GM18907 (cell line): Measurements from ENCODE around the gene KLHL28.

ENCODE experiments used
- ATAC-seq: cut with Tn5 transposase; IDR thresholded peaks from one replicate; pipeline ENCODE4 v1.9.1; 2021; ENCODE audit warnings: mild to moderate bottlenecking, moderate library complexity; ENCODE audit not compliant: unreplicated experiment

Gene KLHL28

DNA sequence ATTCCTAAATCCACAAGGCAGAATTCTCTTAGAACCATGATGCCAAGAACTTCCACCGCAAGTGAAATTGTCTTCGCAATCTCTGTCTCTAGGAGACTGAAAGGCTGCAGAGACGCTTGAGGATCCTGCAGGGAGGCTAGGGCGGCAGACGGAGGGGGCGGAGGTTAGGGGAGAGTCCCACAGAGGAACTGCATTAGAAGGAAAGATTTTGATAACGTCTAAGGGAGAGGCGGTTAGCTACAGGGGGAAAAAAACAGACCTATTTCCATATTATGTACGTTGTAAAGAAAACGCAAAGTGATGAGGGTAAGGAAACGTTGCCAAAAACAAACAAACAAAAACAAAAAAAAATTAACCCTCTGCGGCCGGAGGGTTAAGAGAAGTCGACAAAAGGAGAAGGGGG lies 595 bp downstream of the KLHL28 start:
- ATAC-seq, result peak; percentile 25

DNA sequence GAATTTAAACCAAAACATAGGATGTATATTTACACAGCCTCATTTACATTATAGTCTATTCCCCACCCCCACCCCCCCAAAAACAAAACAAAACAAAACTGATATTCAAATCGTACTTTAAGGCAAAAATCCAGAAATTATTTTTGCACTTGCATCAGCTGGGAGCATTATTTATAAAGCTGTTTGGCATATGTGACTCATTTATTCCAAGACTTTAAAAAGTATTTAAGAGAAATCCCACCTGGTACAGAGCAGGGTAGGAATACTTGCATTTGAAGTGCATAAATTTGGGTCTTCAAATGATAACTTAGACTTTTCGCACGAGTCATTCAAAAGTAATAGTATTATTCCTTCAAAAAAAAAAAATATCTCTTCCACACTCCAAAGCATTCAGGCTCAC lies 1.1 kb downstream of the KLHL28 start:
- no peak for ATAC-seq

DNA sequence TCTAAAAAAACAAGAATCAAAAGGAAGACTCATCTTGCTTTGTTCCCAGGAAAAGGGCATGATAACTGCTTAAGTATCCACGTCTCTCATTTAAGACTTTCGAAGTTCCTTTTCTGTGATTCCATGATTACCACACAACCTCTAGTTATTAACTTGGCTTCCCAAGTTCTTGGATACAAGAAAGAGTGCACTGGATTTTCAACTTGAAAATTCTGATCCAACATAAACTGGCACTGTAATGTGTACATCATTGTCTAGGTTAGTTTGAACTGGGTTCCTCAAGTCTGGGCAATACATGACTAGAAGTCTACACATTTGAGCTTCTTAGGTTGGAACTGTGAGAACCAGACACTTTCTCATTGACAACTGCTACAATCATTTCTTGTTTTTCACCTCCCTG lies 1.6 kb downstream of the KLHL28 start:
- ATAC-seq, result no peak

DNA sequence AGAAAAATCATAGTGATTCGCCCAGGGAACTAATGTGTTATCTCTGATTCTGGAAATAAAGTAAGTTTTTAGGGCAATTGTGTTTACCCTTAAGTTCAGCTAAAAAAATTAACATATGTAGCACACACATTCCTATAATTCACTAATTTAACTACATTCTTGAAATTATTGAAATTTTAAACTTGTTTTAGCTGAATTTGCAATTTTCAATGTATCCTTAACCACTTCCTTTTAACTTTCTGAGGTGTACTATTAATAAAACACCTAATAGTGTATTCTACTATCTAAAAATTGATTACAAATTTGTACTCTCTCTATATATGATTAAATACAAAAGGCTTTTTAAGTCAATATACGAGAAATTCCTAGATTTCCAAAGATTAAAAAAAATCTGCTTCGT lies 2.2 kb downstream of the KLHL28 start:
- ATAC-seq, result no peak

DNA sequence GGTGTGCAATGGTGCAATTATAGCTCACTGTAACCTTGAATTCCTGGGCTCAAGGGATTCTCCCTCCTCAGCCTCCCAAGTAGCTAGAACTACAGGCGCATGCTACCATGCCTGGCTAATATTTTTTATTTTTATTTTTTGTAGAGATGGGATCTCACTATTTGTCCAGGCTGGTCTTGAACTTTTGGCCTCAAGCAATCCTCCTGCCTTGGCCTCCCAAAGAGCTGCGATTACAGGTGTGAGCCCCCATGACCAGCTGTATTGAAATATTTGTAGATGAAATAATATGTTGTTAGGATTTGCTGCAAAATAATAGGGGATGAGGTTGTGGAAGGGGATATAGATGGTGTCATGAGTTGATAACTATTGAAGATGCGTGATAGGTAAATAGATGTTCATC lies 4.9 kb downstream of the KLHL28 start:
- no peak for ATAC-seq

DNA sequence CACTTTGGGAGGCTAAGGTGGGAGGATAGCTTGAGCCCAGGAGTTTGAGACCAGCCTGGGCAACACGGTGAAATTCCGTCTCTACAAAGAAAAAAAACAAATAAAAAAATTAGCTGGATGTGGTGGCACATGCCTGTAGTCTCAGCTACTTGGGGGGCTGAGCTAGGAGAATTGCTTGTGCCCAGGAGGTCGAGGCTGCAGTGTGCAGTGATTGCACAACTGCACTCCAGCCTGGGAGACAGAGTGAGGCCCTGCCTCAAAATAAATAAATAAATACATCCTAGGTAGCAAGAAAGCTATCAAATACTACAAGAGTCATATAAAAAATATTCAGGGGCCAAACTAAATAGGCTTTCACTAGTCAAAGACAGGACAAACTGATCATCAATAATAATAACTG lies 6.2 kb downstream of the KLHL28 start:
- ATAC-seq, result no peak

DNA sequence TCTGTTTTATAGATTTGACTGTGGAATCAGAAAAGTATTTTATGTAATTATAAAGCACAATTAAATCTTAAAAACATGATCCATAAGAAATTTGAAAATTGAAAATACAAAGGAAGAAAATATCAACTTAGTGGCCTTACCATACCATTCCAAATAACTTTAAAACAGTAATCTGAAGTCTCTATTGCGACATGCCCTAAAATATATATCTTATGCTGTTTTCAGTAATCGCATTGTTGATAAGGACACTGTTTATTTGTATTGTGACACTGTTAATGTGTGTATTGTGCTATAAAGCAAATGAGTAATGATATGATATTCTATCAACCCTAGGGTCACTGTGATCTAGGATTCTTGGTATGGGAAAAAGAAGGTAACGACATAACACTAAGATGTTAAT lies 7.0 kb downstream of the KLHL28 start:
- ATAC-seq, result no peak

DNA sequence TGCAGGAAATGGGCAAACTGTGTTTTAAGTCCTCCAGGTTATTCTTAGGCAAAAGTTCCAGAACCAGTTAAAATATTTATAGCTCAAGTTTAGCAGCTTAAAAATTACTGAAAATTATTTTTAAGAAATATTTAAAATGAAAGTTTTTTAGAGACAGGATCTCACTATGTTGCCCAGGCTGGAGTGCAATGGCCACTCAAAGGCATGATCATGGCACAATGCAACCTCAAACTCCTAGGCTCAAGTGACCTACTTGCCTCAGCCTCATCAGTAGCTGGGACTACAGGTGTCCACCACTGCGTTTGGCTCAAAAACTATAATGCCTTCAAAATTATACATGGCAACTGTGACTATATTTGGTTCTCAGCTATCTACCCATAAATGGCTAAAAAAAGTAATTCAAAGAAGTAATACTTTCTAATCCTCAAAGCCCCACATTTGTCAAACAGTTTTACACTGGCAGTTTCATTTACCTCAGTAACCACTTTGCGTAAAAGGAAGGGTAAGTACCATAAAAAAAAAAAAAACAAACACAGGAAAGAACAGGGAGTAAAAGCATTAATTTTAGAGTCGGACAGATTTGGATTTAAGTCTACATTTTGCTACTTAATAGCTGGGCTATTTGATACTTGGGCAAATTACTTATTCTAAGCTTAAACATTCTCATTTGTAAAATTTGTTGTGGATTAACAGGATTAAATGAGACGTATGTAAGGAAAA lies 9.2 kb downstream of the KLHL28 start:
- ATAC-seq, result no peak

DNA sequence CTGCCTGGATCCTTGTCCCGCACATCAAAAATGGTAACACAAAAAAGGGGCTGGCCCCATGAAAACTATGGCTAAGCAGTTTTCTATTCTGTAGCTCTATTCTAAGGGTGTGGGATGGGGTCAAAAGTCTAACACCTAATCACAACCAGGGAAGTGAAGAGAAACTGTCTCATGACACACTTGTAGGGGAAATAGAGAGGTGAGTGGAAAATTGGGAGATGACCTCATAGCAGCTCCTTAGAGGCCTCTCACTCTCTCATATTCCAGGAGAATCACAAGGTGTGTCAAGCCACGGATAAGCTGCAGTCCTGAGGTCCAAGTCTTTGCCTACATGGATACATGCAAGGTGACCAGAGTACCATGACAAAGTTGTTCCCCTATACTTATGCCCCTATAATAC lies 10.7 kb downstream of the KLHL28 start:
- ATAC-seq, result no peak

DNA sequence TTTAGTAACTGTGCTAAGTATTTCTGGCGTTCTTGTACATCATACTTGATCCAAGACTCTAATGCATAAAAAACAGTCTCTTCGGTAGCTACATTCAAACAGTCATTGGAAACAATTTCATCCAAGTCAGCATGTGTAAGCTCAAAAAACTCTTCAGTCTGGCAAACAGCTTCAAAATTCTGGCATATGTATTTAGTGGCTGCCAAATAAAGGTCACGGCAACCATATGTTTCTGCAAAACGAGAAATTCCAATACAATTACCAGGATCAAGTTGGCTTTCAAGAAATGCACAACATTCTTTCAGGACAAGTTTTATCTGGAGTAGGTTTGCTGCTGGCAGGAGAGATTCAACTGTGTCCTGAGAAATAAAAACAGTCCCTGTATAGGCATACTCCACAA lies 16.5 kb downstream of the KLHL28 start:
- no peak for ATAC-seq

DNA sequence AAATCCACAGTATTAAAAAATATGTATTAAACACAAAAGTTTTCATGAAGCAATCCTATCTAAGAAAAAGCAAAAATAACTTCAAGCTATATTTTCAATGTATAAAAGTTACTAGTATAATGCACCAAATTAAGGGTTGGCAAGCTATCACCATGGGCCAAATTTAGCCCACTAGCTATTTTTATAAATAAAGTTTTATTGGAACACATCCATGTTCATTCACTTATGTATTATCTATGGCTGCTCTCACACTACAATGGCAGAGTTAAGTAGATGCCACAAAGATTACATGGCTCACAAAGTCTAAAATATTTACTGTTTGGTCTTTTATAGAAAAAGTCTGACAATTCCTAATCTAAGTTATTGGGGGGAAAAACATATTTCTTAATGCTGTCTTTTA lies 17.6 kb downstream of the KLHL28 start:
- no peak for ATAC-seq

DNA sequence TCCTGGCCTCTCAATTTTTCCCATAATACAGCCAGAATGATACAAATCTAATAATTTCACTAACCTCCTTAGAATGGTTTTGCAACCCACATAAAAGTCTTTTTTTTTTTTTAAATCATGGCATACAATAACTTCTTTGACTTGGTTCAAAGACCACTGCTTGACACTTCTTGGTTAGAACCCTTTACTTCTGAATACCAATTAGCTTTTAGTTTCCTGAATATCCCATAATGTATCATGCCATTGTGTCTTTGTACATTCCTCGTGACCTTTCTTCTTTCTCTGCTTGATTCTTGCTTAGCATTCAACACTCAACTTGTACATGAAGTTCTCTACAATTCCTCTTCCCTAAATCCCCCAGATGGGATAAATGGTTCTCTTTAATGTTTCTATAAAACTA lies 19.3 kb downstream of the KLHL28 start:
- ATAC-seq, result no peak

DNA sequence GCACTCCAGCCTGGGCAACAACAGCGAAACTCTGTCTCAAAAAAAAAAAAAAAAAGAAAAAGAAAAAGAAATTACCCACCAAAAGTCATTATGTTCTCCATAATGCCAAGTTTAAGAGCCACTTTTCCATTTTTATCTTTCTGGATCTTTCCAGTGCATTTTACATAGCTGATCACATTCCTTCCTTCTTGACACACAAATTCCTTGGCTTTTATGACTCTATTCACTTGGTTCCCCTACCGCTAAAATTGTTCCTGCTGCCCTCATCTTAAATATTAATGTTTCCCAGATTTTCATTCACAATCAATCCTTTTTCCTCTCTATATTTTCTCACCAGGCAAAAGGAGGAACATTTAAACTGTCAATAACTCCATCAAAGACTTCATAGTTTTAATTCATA lies 20.2 kb downstream of the KLHL28 start:
- no peak for ATAC-seq

DNA sequence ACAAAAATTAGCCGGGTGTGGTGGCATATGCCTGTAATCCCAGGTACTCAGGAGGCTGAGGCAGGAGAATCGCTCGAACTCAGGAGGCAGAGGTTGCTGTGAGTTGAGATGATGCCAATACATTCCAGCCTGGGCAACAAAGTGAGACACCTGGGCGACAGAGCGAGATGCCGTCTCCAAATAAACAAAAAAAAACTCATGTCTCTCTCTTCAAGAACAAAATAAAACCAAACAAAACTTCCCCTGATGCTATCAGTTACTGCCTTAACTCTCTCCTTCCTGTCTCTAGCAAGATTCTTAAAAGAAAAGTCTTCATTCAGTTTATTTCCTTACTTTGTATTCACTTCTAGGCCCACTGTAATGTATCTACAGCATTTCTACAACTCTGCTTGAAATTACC lies 20.8 kb downstream of the KLHL28 start:
- no peak for ATAC-seq

DNA sequence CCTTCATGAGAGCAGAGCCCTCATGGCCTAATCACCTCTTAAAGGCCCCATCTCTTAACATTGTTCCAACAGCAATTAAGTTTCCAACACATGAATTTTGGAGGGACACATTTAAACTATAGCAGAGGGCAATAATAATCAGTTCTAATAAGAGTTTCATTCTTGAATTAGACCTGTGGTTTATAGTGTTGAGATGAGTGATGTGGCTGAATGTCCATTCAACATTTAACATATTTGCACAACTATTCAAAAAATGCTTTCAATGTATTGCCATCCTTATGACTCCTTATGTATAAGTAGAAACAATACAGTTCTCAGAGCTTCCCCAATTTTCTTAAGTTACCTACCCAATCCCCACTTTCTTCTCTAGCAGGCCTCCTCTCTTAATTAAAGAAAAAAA lies 21.5 kb downstream of the KLHL28 start:
- no peak for ATAC-seq

DNA sequence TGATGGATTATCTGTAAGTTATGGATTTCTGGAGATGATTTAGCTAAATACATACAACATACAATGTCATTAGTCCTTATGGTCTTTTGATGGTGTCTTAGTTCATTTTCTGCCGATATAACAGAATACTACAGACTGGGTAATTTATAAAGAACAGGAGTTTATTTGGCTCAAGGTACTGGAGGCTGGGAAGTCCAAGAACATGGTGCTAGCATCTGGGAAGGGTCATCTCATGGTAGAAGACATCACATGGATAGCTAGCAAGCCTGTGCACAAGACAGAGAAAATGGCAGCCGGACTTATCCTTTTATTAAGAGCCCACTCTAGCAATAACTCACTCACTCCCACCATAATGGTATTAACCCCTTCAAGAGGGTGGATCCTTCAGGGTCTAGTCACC lies 24.2 kb downstream of the KLHL28 start:
- no peak for ATAC-seq

DNA sequence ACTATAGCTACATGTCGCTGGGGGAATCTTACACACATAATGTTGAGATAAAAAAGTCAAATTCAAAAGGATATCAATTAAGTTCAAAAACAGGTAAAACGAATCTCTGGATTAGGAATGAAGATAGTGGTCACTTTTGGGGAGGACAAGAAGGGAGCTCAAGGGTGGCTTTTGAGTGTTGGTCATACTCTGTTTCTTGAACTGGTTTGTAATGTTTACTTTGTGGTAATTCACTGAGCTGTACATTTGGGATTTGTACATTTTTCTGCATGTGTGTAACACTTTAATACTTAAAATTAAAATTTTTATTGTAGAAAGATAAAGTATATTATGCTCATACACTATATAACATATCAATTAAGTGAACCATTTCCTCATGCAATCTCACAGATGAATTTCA lies 26.6 kb downstream of the KLHL28 start:
- no peak for ATAC-seq

DNA sequence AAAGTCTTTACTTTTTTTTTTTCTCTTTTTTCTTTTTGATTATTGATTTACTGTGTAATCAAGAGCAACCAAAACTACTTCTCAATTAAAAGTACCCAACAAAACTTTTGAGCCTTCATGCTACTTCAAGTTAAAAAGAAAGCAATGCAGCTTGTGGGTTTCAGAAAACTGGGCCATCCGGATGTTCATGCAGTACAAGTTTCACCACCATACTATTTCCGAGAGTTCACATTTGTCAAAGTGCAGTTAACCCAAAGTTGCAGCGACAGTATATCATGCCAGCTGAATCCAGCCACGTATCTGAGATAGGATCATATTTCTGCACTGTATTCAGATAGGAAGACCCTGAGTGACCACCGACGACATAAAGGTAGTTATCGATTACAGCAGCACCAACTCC lies 33.0 kb downstream of the KLHL28 start:
- no peak for ATAC-seq

DNA sequence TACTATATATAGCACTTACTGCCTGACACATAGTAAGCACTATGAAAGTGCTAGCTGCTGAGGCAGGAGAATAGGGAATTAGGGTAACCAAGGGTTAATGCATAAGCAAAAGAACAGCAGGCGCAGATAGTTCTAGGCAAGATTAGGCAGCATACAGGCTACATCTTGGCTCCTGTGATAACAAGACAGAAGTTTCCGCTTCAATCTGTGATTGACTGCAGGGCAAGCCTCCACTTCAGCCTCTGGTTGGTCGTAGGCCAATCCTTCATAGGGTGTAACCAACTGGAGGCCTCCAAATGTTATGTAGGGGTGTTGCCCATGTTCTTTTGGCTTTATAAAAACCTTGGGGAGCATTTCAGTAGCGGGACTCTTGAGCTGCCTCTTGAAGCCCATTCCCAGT lies 46.9 kb downstream of the KLHL28 start:
- ATAC-seq, result no peak

DNA sequence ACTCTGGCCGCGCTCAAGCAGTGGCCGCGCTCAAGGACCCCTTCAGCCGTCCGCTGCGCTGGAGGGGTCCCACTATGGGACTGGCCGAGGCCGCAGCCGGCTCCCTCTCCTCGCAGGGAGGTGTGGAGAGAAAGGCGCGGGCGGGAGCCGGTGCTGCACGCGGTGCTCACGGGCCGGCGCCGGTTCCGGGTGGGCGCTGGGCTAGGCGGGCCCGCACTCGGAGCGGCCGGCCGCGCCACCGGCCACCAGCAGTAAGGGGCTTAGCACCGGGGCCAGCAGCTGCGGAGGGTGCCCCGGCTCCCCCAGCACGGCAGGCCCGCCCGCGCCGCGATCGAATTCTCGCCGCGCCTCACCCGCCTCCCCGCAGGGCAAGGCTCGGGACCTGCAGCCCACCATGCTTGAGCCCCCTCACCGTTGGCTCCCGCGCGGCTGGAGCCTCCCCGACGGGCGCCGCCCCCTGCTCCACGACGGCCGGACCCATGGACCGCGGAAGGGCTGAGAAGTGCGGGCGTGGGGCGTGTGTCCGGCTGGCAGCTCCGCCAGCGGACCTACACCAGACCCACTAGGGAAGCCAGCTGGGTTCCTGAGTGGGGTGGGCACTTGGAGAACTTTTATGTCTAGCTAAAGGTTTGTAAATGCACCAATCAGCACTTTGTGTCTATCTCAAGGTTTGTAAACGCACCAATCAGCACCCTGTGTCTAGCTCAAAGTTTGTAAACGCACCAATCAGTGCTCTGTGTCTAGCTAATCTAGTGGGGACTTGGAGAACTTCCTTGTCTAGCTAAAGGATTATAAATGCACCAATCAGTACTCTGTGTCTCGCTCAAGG lies 49.5 kb downstream of the KLHL28 start:
- ATAC-seq, result no peak

DNA sequence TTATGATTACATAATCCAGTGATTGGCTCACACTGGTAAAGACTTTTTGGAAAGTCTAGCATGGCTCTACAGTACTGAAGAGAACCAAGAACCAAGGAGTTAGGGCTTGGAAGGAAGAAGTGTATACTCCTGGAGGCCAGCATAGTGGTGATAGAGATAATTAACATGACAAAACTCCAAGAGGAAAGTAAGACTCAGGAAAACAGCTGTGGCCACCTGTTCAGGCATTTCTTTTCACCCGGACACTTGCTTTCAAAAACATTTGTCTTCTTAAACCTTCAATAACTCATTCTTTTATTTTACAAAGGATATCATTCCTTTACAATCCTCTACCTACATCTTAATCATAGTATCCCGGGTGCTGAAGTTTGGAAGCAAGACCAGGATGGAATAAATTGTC lies 50.9 kb downstream of the KLHL28 start:
- no peak for ATAC-seq

DNA sequence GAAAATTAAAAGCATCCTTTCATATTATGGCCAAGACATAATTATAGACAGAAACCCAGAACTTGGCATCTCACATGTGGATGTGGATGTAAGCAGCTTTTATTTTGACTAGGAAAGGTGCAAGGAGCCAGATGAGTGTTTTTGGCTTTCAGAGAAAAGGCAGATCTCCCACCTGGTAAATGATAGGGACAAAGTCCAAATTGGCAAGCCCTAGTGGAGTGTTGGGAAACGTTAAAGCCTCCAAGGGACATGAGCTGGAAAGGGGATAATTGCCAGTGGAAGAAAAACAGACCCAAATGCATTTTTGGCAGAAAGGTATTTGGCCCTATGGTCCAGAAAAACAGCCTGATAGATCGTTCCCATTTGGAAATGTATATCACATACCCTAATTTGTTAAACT lies 60.1 kb downstream of the KLHL28 start:
- ATAC-seq, result no peak

DNA sequence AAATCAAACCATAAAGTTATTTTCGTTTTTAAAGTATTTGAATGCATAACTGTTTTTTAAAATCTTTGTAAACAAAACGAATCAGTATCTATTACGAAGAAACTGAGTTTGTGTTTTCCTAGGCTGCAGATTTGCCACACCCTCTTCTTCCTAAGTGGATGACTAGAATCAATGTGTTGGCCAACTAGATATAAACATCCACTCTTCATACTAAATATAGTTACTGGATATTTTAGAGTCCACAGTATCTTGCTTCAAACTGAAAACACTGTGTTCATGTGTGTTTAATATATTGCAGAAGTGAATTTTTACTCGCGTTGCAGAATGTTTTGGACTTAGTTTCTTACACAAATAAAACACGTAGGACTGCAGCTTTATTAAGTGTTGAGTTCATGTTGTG lies 63.2 kb downstream of the KLHL28 start:
- ATAC-seq, result no peak
